Right lobe of liver (tissue), 4 donors: ENCODE results near the gene FITM1.

ENCODE experiments used
- POLR2A ChIP-seq: fragments of 450-650 bp; IDR thresholded peaks from one replicate; pipeline ENCODE4 v1.6.1; 2017; ENCODE audit warnings: antibody characterized with exemption, mild to moderate bottlenecking
- TF ChIP-seq, protein P1 (sequence below), 4 donors: fragments of 200-600 bp in 3 of 4; fragments of 450-650 bp in 1 of 4; IDR thresholded peaks; one replicate each; pipeline versions ENCODE4 v1.5.1 to v1.8.0; 2016 to 2022; ENCODE audit warnings: antibody characterized with exemption in 4 of 4, mild to moderate bottlenecking in 2 of 4
- donor health status: DM: no; HTN: no; CAD: no.
- donor health status: DM: no; HTN: no; CAD: no.
- donor health status: DM: no; HTN: yes; CAD: no.

DNA sequence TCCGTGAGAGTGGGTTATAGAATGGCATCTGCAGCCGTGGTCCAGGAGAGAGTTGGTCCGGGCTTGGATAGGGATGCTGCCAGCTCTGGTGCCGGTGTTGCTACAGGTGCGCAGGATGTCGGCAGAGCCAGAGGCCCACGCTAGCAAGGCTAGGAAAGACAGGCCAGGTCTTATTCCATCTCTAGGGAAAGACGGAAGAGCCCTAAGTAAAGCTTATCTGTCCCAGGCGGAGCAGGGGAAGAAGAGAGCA is 5.0 kb downstream of the FITM1 start:
- TF ChIP-seq, protein P1, sequence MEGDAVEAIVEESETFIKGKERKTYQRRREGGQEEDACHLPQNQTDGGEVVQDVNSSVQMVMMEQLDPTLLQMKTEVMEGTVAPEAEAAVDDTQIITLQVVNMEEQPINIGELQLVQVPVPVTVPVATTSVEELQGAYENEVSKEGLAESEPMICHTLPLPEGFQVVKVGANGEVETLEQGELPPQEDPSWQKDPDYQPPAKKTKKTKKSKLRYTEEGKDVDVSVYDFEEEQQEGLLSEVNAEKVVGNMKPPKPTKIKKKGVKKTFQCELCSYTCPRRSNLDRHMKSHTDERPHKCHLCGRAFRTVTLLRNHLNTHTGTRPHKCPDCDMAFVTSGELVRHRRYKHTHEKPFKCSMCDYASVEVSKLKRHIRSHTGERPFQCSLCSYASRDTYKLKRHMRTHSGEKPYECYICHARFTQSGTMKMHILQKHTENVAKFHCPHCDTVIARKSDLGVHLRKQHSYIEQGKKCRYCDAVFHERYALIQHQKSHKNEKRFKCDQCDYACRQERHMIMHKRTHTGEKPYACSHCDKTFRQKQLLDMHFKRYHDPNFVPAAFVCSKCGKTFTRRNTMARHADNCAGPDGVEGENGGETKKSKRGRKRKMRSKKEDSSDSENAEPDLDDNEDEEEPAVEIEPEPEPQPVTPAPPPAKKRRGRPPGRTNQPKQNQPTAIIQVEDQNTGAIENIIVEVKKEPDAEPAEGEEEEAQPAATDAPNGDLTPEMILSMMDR (IDR thresholded peaks at IDR 0.05), result no peak
- TF ChIP-seq POLR2A, result no peak
